K562 (cell line): ENCODE results near the gene UBXN4. TPM values are rescaled to one million over a fixed set of nuclear protein-coding genes. Genes with fewer than 3 reads are reported as not detected.

Experiments
- AFF4 ChIP-seq: sonication (generic); formaldehyde crosslinking; IDR thresholded peaks from 2 replicates; pipeline ENCODE4 v1.8.0; 2023; ENCODE audit warnings: mild to moderate bottlenecking, missing genetic modification reagents
- BRD9 ChIP-seq: fragments of 450-650 bp; IDR thresholded peaks from 2 replicates; pipeline ENCODE4 v1.6.1; 2018; ENCODE audit warnings: low read depth; ENCODE audit not compliant: partially characterized antibody
- CREBBP ChIP-seq: IDR thresholded peaks from one replicate; pipeline ENCODE4 v1.6.1; 2012; ENCODE audit warnings: low read depth, mild to moderate bottlenecking, control low read depth, inconsistent platforms, low read length
- CTCF ChIP-seq, 3 experiments: IDR thresholded peaks in 2 of 3; conservative IDR thresholded peaks in 1 of 3; 2 replicates each; pipeline ENCODE4 v1.5.1; 2011 to 2012; ENCODE audit warnings: low read length in 3 of 3, mild to moderate bottlenecking in 3 of 3, control low read depth in 2 of 3, improper control_type of control experiment in 1 of 3, inconsistent platforms in 1 of 3, low read depth in 1 of 3, mixed read lengths in 1 of 3, moderate library complexity in 1 of 3; ENCODE audit not compliant: insufficient read depth in 2 of 3
- HINFP ChIP-seq: fragments of 450-650 bp; conservative IDR thresholded peaks from 2 replicates; pipeline ENCODE4 v1.6.1; 2016; ENCODE audit warnings: missing genetic modification characterization, low read depth, mild to moderate bottlenecking, control low read depth, missing compliant biosample characterization
- NCOA6 ChIP-seq: fragments of 450-650 bp; IDR thresholded peaks from 2 replicates; pipeline ENCODE4 v1.6.1; 2017; ENCODE audit warnings: mild to moderate bottlenecking
- RBM34 ChIP-seq: fragments of 200-400 bp; formaldehyde crosslinking; IDR thresholded peaks from 2 replicates; pipeline ENCODE4 v1.6.1; 2018; ENCODE audit warnings: low read length, borderline replicate concordance; ENCODE audit not compliant: insufficient read depth
- SP2 ChIP-seq: IDR thresholded peaks from 2 replicates; pipeline ENCODE4 v1.6.1; 2011; ENCODE audit warnings: mild to moderate bottlenecking, low read depth, low read length, moderate library complexity; ENCODE audit not compliant: poor library complexity, severe bottlenecking; ENCODE audit errors: extremely low read depth
- XRCC3 ChIP-seq: fragments of 450-650 bp; IDR thresholded peaks from 2 replicates; pipeline ENCODE4 v1.6.1; 2017; ENCODE audit warnings: mild to moderate bottlenecking, moderate library complexity
- ZNF324 ChIP-seq: fragments of 250-450 bp; sonication (Bioruptor Pico); IDR thresholded peaks from 2 replicates; pipeline ENCODE4 v1.4.0; 2020; ENCODE audit warnings: mild to moderate bottlenecking
- ZNF512 ChIP-seq: IDR thresholded peaks from 2 replicates; pipeline ENCODE4 v1.6.1; 2016; ENCODE audit warnings: missing genetic modification characterization, missing compliant biosample characterization
- ZNF780A ChIP-seq: fragments of 250-450 bp; sonication (Bioruptor Pico); IDR thresholded peaks from 2 replicates; pipeline ENCODE4 v1.5.0; 2021; ENCODE audit warnings: mild to moderate bottlenecking
- polyA plus RNA-seq, 8 experiments: library from polyadenylated mRNA; depleted of rRNA in 4 of 8; stranded (reverse) in 5 of 8; unstranded in 3 of 8; fragments of >200 nt; fragmentation: Nextera tagmentation in 2 of 8; fragmentation: Illumina TruSeq in 1 of 8; extraction: Ambion mirVana in 2 of 8; extraction: Trizol in 1 of 8; gene quantifications; 2 replicates each; pipeline versions ENCODE4 v1.2.1 to v1.2.3, GENCODE V29; 2011 to 2014; ENCODE audit warnings: inconsistent platforms in 1 of 8, missing spikeins in 1 of 8
- total RNA-seq, 7 experiments: library from RNA; depleted of rRNA in 6 of 7; stranded (reverse); fragments of >200 nt in 6 of 7; fragmentation: Illumina TruSeq in 2 of 7; extraction: Trizol in 2 of 7; gene quantifications; 2 replicates each; pipeline versions ENCODE4 v1.2.1 to v1.2.3, GENCODE V29; 2011 to 2021; ENCODE audit warnings: low replicate concordance in 1 of 7
- TF ChIP-seq, protein P1 (sequence below): IDR thresholded peaks from 3 replicates; pipeline ENCODE4 v1.6.1; 2011; ENCODE audit warnings: borderline replicate concordance, mild to moderate bottlenecking; ENCODE audit not compliant: insufficient read length, insufficient read depth
- TF ChIP-seq, protein P2 (sequence below): sonication (generic); formaldehyde crosslinking; IDR thresholded peaks from 2 replicates; pipeline ENCODE4 v1.8.1; 2022; ENCODE audit warnings: missing genetic modification reagents
- TF ChIP-seq, protein P3 (sequence below): sonication (generic); formaldehyde crosslinking; IDR thresholded peaks from 2 replicates; pipeline ENCODE4 v1.8.1; 2023; ENCODE audit warnings: mild to moderate bottlenecking, missing genetic modification reagents

Gene UBXN4
- total and polyA plus RNA-seq, 9 of the 15 experiments (the other 6 are each of a cell fraction or from before 2014, with no cell fraction given) = 30.4 to 127 (median 55.3) TPM

- no peak for TF ChIP-seq SP2
- no peak for TF ChIP-seq ZNF324 (CRISPR knock-in tag)
- no peak for TF ChIP-seq AFF4 (CRISPR knock-in tag)
- TF ChIP-seq XRCC3 = no peak
- peak; percentile 36 for TF ChIP-seq BRD9
- TF ChIP-seq HINFP (tag) = no peak
- TF ChIP-seq ZNF780A (CRISPR knock-in tag) = no peak
- TF ChIP-seq ZNF512 (tag) = no peak
- TF ChIP-seq, protein P1, sequence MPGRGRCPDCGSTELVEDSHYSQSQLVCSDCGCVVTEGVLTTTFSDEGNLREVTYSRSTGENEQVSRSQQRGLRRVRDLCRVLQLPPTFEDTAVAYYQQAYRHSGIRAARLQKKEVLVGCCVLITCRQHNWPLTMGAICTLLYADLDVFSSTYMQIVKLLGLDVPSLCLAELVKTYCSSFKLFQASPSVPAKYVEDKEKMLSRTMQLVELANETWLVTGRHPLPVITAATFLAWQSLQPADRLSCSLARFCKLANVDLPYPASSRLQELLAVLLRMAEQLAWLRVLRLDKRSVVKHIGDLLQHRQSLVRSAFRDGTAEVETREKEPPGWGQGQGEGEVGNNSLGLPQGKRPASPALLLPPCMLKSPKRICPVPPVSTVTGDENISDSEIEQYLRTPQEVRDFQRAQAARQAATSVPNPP = no peak
- TF ChIP-seq CTCF (IDR thresholded peaks at IDR 0.05 in 2 of 3, conservative IDR thresholded peaks at IDR 0.05 in 1 of 3; ENCODE audit: insufficient read depth in 2 of 3, low read depth in 1 of 3, low read length in 3 of 3) = no peak
- TF ChIP-seq, protein P2, sequence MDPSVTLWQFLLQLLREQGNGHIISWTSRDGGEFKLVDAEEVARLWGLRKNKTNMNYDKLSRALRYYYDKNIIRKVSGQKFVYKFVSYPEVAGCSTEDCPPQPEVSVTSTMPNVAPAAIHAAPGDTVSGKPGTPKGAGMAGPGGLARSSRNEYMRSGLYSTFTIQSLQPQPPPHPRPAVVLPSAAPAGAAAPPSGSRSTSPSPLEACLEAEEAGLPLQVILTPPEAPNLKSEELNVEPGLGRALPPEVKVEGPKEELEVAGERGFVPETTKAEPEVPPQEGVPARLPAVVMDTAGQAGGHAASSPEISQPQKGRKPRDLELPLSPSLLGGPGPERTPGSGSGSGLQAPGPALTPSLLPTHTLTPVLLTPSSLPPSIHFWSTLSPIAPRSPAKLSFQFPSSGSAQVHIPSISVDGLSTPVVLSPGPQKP (CRISPR knock-in tag) = no peak
- no peak for TF ChIP-seq RBM34
- TF ChIP-seq, protein P3, sequence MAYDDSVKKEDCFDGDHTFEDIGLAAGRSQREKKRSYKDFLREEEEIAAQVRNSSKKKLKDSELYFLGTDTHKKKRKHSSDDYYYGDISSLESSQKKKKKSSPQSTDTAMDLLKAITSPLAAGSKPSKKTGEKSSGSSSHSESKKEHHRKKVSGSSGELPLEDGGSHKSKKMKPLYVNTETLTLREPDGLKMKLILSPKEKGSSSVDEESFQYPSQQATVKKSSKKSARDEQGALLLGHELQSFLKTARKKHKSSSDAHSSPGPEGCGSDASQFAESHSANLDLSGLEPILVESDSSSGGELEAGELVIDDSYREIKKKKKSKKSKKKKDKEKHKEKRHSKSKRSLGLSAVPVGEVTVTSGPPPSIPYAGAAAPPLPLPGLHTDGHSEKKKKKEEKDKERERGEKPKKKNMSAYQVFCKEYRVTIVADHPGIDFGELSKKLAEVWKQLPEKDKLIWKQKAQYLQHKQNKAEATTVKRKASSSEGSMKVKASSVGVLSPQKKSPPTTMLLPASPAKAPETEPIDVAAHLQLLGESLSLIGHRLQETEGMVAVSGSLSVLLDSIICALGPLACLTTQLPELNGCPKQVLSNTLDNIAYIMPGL = no peak
- TF ChIP-seq NCOA6 = no peak
- no peak for TF ChIP-seq CREBBP
Measured at GRCh38 chr2:135741043-135741394, 636 bp upstream of the UBXN4 start (continued).
